DMS 273 (cell line): ENCODE results near the gene MRPL20.
A peak's percentile ranks its signal among the peaks of the same experiment; 100 is the strongest.

Source experiments
- DNase-seq: peaks from one replicate; lab custom pipeline; 2025; ENCODE audit not compliant: unreplicated experiment; lab: John Stamatoyannopoulos, UW

Gene MRPL20

DNA sequence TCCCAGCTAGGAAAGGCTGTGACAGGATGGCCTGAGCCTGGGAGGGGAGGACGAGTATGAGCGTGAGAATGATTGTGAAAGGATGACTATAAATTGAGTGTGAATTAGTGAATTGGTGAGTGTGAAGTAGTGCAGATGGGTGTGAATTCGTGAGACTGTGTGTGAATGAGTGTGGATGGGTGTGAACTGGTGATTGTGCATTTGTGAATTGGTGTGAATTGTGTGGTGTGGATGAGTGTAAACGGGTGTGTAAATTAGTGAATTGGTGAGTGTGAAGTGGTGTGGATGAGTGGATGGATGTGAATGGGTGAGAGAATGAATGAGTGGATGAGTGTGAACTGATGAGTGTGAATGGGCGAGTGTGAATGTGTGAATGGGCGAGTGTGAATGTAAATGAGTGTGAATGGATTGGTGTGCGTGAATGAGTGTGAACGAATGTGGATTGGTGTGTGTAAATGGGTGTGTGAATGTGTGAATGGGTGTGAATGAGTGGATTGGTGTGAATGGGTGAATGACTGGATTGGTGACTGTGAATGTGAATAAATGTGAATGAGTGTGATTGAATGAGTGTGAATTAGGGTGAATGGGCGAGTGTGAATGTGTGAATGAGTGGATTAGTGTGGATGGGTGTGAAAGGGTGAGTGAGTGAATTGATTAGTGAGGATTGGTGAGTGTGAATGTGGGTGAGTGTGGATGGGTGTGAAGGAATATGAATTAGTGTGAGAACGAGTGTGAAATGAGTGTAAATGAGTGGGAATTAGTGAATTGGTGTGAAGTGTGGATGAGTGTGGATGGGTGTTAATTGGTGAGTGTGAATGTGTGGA lies 41.0 kb downstream of the MRPL20 start:
- DNase-seq: no peak

DNA sequence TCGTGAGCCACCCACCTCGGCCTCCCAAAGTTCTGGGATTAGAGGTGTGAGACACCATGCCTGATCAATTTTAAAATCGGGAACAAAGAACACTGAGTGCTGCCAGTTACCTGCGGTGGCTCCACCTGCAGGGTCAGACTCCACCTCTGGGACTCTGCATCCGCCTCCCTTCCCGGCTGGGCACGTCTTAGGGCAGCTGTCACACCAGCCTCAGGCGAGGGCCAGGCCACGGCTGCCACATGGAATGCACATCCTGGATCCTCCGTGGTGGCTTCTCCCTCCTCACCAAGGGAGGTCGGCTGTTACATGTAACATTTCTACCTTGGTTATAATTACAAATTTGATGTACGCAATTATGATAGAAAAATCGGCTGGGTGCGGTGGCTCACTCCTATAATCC lies 42.8 kb downstream of the MRPL20 start:
- no peak for DNase-seq

DNA sequence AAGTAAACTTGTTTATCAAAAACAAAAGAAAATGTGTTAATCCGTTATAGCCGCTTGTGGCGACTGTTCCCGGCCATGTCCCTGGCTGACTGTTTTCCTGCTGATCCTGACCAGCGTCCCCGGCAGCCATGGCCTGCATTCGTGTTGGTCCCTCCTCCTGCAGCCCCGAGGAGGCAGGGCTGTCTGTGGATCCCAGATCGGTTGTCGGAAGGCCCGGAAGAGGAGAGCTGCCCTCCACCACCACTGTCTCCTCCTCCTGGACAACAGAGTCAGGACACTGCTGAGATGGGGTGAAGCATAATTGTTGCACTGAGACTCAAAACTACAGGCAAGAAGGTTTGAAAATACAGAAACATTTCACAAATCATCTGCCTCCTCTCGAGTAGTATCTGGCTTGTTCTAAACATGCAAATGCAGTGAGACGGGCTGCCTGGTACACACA lies 45.1 kb downstream of the MRPL20 start:
- no peak for DNase-seq

DNA sequence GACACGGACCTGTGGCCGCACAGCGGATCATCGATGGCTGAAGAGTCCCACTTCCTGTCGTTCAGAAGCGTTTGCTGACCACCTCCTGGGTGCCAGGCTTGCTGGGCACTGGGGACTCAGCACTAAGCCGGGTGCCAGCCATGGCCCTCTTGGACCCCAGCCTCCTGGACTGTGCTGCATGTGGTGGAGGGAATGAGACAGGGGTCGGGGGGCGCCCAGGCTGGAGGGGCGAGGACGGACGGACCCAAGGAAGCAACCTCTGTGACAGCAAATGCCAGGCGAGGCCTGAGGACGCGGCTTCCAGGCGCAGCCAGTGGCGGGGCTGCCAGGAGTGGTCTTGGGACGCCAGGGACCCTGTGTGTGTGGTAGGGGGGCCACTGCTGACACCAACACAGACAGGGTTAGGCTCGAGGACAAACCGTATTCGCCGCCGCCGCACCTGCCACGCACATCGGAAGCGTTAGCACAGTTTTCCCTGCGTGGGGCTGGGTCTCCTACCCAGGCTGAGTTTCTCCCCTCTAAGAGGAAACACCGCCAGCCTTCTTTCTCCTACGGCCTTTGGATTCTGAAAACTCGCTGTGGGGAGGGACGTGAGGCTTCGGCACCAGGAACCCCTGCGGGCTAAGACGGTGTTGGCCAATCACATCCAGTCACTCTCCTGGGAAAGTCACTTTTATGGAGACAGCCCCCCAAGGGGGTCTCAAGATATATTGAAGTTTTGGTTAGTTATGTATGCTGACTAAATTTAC lies 45.7 kb downstream of the MRPL20 start:
- DNase-seq: no peak

DNA sequence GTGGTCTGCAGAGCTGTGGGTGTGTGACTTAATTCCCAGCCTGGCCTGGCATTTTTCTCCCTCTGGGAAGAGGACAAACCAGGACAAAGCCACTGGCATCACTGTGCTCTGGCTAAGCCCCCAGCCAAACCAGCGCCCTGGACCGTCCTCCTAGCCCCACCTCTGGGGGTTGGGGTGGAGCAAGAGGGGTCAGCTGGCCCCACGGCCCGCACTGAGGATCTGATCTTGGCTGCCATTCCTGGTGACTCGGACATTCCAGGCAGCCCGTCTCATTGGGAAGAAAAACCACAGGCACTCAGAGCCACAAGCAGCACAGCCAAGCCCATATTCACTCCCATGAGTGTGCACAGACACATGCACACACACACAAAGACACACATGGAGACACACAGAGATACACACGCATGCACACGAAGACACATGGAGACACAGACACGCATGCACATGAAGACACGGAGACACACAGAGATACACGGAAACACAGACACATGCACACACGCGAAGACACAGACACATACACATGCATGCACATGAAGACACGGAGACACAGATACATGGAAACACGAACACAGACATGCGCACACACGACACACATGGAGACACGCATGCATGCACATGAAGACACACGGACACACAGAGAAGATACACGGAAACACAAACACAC lies 46.5 kb downstream of the MRPL20 start:
- DNase-seq: no peak

DNA sequence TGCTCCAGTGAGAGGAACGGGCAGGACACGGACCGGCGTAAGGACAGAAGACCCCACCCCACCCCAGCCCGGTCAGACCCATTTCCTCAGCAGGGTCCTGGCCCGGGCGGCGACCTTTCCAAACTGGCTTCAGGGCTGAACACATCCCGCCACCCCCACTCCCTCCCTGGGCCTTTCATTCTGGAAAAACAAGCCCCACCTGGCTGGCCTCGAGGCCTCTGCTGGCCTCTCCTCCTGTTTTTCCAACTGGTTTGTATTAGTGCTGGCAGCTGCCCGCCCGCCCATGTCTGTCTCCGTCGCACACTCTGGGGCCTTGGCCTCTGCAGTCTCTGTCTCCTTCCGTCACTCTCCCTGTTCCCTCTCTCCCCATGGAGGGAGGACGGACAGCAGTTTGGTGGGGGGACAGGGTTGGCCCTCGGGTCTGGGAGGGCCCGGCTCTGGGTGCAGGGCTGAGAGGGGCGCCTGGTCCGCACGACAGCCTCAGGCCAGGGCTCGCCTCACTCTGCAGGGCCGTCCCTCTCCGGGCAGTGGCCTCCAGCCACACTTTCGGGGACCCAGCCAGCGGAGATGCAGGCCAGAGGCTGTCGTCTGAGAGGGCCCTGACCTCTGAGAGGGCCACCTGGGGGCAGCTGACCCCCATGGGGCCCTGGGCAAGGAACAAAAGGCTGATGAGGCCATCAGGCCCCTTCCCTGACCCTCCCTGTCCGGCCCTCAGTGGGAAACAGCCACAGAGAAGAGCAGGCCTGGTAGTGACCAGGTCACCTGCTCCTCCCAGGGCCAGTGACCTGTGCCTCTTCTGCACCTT lies 47.2 kb downstream of the MRPL20 start:
- no peak for DNase-seq

DNA sequence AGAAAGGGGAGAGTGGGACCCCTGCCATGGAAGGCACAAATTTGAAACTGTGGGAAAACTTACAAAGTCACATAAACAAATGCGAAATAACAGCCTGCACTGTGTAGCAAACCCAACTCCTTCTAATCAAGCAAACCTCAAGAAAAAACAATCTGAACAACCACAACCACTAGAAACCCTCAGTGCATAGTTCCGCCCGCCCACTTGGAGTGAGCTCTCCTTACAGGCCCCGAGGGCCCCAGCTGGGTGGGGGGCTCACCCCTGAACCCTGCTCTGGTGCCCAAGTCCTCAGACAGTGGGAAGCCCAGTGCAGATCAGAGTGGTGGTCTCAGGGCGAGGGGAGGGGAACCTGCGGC lies 47.8 kb downstream of the MRPL20 start:
- DNase-seq: no peak

DNA sequence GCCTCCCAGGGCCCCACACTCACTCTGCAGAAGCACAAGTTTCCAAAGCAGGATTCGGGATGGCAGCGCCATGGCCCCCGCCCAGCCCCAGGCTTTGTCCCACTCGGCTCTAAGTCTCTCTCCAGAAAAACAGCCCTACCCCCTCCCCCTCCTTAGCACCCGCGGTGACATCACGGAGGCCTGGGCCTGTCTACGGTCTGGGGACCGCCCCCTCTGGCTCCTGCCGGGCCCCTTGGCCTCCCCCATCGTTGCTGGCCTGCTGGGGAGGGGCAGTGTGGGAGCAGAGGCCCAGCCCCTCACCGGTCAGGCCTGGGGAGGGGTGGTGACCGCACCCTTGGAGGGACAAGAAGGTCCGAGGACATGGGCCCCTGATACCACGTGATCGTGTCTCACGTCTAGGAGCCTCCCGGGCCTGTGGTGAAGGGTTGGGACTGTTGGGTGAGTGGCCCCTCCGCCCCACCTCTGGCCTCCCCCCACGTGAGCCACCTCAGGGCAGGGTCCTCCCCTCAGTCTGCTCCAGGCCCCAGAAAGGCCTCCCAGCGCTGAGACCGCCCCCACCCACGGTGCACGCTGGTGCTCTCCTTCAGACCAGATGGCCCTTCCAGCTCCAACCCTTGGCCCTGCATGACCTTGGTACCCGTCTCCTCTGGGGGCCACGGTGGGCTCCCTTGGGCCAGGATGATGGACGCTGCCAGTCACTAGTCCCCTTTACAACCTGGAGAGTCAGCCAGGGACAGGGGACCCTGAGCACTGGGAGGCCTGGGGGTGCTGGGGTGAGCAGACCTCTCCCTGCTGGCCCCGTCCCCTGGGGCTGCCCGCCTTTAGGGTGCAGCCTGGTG lies 48.4 kb downstream of the MRPL20 start, which contains the start of gene MXRA8:
TSS of gene MXRA8 (minus strand) at position 123 of the 839 bp plus-strand sequence. CDS start at position 72, 51 bp downstream.
- no peak for DNase-seq

DNA sequence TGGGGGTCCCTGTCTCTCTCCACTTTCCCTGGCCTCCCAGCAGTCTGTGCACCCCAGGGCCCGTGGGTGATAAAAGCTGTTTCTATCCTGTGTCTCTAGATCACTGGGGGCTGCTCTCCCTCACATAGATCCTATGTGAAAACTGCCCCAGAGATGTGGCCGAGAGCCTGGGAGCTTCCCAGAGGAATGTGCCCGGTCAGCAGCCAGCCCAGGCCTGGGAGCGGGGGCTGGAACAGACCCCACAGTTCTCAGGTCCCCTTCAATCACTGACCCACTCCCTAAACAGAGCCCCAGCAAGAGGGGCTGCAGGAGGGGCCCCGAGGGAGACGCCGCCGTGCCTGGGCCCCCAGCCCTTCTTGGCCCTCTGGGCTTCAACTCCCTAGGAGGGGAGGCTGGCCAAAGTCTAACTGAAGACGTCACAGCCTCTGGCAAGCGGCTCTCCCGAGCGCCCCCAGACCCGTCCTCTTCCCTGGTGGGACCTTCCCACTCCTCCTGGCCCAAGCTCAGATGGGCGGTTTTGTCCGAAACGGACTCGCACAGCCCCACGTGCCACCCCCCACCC lies 49.1 kb downstream of the MRPL20 start:
- DNase-seq: no peak

DNA sequence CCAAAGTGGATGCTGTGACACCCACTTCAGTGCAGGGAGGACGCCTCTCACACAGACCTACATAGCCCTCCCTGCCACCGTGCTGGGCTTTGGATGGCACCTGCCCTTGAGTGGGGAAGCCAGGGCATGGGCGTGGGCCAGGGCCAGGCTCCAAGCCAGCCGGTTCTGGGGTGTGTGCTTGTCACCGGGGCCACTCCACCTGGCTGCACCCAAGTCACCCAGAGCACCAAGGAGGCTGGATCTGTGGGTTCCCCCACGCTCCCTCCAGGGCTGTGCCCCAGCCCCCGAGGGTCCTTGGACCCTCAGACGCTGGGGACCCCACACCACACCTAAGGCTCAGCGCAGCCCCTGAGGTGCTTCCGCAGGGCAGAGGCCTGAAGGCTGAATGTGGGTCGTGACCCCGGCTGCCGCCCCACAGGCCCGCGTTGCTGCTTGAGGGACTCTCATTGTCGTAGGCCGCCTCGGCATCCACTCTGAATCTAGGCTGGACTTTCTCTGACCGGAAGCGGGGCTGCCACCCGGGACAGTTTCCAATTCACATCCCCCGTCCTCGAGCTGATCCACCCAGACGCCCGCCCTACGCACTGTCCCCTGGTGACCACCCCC lies 50.2 kb downstream of the MRPL20 start:
- DNase-seq: no peak

DNA sequence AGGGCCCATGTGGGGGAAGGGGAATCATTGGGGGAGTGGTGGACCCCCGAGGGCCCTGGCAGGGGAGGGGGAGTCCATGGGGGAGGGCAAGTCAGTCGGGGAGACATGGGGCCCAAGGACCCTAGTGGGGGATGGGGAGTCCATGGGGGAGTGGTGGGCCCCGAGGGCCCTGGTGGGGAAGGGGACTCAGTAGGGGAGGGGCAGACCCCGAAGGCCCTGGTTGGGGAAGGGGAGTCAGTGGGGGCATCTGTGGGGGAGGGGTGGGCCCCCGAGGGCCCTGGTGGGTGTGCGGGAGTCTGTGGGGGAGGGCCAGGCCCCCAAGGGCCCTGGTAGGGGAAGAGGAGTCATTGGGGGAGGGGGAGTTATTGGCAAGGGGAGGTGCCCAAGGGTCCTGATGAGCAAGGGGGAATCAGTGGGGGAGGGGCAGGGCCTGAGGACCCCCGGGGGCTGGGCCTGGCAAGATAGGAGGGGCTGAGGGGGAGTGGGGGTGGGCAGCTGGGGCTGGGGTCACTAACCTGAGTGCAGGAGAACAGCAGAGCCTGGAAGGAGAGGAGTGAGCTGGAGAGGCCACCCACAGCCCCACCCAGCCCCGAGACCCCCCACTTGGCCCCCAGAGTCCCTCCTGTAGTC lies 50.8 kb downstream of the MRPL20 start:
- DNase-seq: no peak

DNA sequence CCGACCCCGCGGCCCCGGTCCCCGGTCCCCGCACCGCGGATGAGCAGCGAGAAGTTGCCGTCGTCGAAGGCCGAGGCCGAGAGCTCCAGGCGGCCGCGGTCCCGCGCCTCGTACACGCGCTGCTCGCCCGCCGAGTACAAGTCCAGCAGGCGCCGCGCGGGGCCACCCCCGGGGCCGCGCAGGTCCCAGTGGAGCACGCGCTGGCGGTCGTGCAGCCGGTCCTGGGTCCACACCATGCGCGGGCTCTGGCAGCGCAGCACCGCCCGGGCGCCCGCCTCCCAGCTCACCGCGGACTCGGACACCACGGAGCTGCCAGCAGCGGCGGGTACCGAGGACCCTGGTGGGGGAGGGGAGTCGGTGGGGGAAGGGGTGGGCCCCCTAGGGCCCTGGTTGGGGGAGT lies 51.7 kb downstream of the MRPL20 start:
- DNase-seq: peak; percentile 78

DNA sequence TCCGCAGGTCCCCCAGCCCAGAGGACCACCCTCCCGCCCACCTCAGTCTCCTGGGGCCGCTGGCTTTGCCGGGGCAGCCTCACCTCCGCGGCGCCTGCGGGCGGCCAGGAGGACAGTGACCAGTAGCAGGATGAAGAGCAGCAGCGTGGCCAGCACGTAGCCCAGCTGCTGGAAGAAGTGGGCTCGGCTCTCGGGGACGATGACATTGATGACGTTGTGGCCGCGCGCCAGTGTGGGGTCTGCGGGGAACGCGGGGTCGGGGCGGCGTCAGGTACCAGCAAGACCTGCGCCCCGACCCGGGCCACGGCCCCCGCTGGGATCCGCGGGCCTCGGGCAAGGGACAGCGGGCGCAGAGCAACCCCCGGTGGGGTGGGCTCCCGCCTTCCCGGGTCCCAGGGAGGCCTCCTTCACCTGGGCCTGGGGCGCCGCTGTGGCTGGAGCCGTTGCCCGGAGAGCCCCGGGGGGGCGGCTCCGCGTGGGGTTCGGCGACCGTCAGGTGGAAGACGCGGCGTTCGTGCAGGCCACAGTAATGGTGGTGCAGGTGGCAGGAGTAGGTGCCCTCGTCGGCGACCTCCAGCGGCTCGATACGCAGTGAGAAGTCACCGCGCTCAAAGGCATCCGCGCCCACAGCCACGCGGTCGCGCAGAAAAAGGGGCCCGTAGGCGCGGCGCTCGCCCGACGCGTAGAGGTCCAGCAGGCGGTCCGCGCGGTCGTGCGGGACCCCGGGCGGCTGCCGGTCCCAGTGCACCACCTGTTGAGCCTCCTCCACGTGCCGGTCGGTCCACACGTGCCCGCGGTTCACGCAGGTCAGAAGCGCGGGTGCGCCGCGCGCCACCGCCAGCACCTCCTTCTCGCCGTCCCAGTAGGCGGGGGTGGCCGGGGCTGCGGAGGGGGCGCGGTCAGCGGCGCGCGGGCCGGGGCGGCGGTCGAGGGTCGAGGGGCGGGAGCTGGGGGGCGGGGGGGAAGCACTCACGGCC lies 52.5 kb downstream of the MRPL20 start:
- no peak for DNase-seq

DNA sequence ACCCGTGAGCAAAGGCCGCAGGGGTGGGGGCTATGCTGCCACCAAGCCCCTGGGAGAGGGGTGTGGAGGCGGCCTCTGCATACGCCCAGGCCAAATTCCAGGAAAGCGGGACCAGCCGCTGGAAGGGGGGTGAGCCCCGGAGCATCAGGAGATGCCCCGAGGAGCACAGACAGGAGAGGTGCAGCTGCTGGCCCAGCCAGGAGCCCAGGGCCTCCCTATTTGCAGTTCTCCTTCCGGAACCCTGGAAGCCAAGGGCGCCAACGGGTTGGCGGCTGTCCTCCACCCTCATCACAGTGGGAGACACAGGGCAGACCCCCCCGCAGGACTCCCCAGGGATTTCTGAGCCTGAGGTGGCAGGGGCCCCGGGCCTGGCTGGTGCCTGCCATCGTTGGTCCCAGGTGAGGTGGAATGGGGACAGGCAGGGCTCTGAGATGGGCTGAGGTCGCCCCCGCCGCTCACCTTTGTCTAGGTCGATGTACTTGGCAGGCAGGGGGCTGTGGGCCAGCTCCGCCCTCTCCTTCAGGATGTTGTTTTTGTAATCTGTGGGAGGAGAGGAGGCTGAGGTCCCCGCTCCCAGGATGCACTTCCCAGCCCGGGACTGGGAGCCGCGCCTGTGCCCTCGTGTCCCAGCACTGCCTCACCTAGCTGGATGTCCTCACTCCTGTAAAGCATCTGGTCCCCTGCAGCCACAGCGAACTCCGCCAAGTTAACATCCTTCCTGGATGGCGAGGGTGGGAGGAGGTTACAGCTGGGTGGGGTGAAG lies 53.5 kb downstream of the MRPL20 start:
- peak; percentile 66 for DNase-seq

DNA sequence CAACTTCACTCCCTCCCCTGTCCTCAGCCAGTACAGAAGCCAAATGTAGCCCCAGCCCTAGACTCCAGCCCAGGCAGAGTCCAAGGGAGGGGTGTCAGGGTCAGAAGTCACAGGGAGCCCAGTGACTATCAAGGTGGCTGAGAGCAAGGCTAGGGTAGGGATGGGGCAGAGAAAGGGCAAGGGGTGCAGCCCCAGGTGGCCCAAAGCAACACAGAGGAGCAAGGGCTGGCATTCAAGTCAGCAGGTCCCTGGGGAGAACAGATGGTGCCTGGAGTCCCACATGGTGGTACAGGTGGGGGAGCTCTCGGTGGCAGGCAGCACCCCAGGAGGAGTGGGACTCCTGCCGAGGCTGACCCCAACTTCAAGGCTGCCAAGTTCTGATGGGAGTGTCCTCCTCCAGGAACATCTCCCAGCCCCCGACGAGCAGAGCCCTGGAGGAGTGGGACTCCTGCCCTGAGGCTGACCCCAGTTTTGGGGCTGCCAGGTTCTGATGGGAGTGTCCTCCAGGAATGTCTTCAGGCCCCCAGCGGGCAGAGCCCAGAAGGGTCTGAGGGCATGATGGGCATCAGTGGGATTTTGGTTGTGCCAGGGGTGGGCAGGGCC lies 54.2 kb downstream of the MRPL20 start:
- peak; percentile 68 for DNase-seq
